ENCODE results near the gene IPPK. TPM values are rescaled to one million over a fixed set of nuclear protein-coding genes. Genes with fewer than 3 reads are reported as not detected.
A peak's percentile ranks its signal among the peaks of the same experiment; 100 is the strongest.
"Not testable (repeated sequence)": the region's sequence is repeated elsewhere in the genome, so short reads cannot be mapped to it uniquely, and the experiment has no call there.

IPPK gene
- total RNA-seq, 1 donor from 2014 or later: 7.3 TPM

GRCh38 chr9:92633614-92634278 is 36.2 kb downstream of the IPPK start:
- peaks cover 74% of the 10 kb centered on the region for H3K36me3 ChIP-seq
- no peaks in the 10 kb centered on the region for H3K27me3 ChIP-seq (ENCODE audit: low read depth)
- DNase-seq (peak; percentile 38), ATAC-seq (no peak)
- intact Hi-C loops (cut with DNase I): no loop called here
- H3K4me3 ChIP-seq: no peak overlapping the region
- no peaks in the 10 kb centered on the region for H3K4me1 ChIP-seq
- no peak for TF ChIP-seq CTCF (IDR thresholded peaks at IDR 0.05)
- H3K9me3 ChIP-seq: no peaks in the 10 kb centered on the region
- no peak overlapping the region for H3K27ac ChIP-seq

- Histone ChIP-seq H3K27ac (no peak overlapping the region), H3K9me3 (no peaks in the 10 kb centered on the region), H3K4me3 (no peak overlapping the region), H3K36me3 (peaks cover 73% of the 10 kb centered on the region), H3K4me1 (no peaks in the 10 kb centered on the region), H3K27me3 (ENCODE audit: low read depth) (no peaks in the 10 kb centered on the region)
- no peak for TF ChIP-seq CTCF (IDR thresholded peaks at IDR 0.05)
- peak; percentile 20 for DNase-seq
- intact Hi-C loops (cut with DNase I): no loop called here
- ATAC-seq: no peak
These were observed 37.3 kb downstream of the IPPK start for GRCh38 chr9:92632641-92633040.

GRCh38 chr9:92631452-92632343 is 38.2 kb downstream of the IPPK start:
- ATAC-seq: no peak
- Histone ChIP-seq H3K36me3 (peaks cover 65% of the 10 kb centered on the region), H3K4me1 (no peaks in the 10 kb centered on the region), H3K9me3 (no peaks in the 10 kb centered on the region), H3K27me3 (ENCODE audit: low read depth) (no peaks in the 10 kb centered on the region), H3K27ac (no peak overlapping the region), H3K4me3 (no peak overlapping the region)
- intact Hi-C loops (cut with DNase I): no loop called here
- DNase-seq: peak; percentile 18
- no peak for TF ChIP-seq CTCF (IDR thresholded peaks at IDR 0.05)

- ATAC-seq (no peak), DNase-seq (no peak)
- no peaks in the 10 kb centered on the region for H3K9me3 ChIP-seq
- H3K4me3 ChIP-seq: no peak overlapping the region
- H3K27me3 ChIP-seq (ENCODE audit: low read depth): no peaks in the 10 kb centered on the region
- intact Hi-C loops (cut with DNase I): no loop called here
- H3K27ac ChIP-seq: no peak overlapping the region
- H3K36me3 ChIP-seq: peaks cover 42% of the 10 kb centered on the region
- H3K4me1 ChIP-seq: no peaks in the 10 kb centered on the region
- TF ChIP-seq CTCF (IDR thresholded peaks at IDR 0.05): no peak
These were observed 42.3 kb downstream of the IPPK start for GRCh38 chr9:92627651-92628050.

- DNase-seq: no peak
- Histone ChIP-seq H3K36me3 (peaks cover 32% of the 10 kb centered on the region), H3K4me3 (no peak overlapping the region), H3K27ac (no peak overlapping the region), H3K9me3 (no peaks in the 10 kb centered on the region), H3K4me1 (no peaks in the 10 kb centered on the region), H3K27me3 (ENCODE audit: low read depth) (no peaks in the 10 kb centered on the region)
- TF ChIP-seq CTCF (IDR thresholded peaks at IDR 0.05): no peak
- intact Hi-C loops (cut with DNase I): no loop called here
- ATAC-seq: no peak
These were observed 43.4 kb downstream of the IPPK start for GRCh38 chr9:92626484-92626883.

- DNase-seq; ATAC-seq; H3K4me1 ChIP-seq; H3K27me3 ChIP-seq (ENCODE audit: low read depth); intact Hi-C loops (cut with DNase I); H3K4me3 ChIP-seq; H3K9me3 ChIP-seq; H3K27ac ChIP-seq: not testable (repeated sequence)
- H3K36me3 ChIP-seq: peaks cover 43% of the 10 kb centered on the region
These were observed 46.0 kb downstream of the IPPK start for GRCh38 chr9:92623936-92624335.

Measured in lower lobe of right lung (tissue), 2 donors.